Fibroblast of skin of back (primary cell): Measurements from ENCODE around the gene ARHGAP28.

Experiments used
- DNase-seq: peaks from one replicate; pipeline ENCODE4 v3.0.0-alpha.2; 2013

ARHGAP28 gene

DNA sequence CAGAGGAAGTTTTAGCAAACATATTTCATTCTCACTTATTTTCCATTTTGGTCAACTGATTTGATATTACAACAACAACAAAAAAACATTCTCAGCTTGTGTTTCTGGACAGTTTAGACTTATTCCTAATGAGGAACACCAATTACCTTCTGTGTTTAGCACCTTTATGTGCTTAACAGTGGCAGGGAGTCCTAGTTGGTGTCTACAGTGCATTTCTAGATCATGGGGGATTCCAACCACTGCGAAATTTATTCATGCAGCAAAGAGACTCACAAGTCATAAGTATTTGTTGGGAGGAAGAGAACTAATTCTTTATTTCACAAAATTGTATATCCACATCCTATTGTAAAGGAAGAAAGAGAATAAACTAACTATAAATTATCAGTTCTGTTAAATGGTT lies 4.2 kb downstream of the ARHGAP28 start:
- no peak for DNase-seq

- peak; percentile 65 for DNase-seq
Measured at GRCh38 chr18:6734726-6735430, 5.4 kb downstream of the ARHGAP28 start.

DNA sequence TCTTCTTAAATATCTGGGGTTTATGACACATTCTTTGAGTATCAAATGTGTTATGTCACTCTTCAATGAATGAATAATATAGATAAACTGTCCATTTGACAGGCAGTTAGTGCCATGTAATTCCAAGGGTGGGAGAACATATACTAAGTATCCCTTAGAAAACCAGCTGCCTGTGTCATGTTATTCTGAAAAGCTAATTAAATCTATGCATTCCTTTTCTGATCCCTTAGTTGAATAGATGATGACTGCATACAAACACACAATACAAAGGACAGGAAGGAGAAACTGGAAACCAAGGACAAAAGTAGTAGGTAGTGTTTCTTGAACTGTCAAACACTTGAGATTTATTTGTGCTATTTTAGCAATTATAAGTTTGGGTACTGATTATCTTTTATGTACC lies 8.3 kb downstream of the ARHGAP28 start:
- DNase-seq: peak; percentile 58

GRCh38 chr18:6738622-6739021 lies 9.1 kb downstream of the ARHGAP28 start:
- DNase-seq: no peak

DNA sequence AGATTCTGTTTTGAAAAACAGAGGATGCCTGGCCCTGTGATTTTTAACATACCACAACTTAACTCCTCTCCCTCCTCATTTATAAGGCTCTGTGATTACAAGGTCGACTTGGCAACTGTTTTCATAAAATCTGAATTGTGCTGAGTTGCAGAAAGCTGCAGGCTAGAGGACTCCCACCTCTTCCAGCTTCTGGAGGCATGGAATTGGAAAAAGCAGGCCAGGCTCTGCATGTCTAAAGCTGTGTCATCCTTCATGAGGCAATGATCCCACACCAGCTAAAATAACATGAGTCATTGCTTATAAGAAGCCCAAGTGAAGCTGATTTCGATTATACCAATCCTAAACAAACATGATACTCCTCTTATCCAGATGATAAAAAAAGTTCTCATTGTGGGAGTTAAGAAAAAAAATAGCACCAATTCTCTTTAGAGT lies 11.7 kb downstream of the ARHGAP28 start:
- peak; percentile 99 for DNase-seq

DNA sequence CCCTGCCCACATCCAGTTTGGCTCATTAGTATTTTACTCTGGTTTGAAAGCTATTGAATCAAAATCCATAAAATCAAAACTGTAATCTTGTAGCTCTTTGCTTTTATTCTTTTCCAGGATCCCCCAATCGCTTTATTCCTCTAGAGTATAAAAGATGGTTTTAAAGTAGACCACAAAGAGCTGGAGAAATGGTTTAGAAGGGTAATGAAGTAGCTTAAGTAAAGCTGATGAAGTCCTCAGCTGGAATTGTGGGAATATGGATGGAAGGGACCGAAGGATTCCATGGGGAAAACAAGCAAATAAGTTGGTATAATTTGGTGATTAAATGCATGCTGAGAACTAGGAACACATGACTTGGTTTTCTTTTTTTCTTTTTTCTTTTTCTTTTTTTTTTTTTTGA lies 12.3 kb downstream of the ARHGAP28 start:
- DNase-seq: peak; percentile 25

DNA sequence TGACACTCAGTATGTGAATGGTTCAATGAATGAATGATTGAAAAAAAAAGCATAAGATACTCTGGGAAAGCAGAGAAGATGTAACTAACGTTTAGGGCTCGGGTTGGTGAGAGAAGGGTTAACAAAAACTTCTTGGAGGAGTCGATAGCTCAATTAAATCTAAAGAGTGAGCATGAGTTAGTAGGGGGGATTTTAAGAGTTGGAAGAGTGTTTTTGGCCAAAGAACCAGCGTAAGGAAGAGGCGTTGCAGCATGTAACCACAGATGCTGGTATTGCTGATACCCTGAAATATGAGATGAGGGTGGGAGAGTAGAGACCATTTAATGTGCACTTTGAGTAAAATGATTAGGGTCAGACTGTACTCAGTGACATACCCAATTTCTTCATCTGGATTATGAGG lies 14.5 kb downstream of the ARHGAP28 start:
- DNase-seq: no peak

DNA sequence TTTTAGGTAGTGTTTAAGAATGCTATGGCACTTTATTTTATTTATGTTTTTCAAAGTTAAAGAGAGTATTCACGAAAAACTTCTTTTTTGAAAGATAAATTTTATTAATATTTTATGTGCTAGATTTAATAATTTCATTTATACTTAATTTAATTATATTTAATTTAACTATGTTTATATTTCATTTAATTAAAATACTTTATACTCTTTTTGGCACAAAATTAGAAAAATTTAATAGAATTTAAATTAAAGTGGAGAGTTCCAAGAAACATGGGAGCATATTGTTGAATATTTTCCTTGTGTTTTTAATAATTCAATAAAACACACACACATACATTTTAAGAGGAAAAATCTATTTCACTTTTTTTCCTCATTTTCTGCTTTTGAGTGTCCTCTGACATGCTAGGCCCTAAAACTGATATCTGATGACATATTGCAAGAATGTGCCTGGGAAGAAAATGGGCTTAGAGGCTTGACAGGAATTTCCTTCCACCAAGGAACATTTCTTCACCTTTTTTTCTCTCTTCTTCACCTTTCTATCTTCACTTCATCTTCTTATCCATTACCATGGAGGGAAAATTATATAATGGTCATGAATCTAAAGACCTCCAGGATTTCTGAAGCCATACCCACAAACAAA lies 15.4 kb downstream of the ARHGAP28 start:
- peak; percentile 67 for DNase-seq

- DNase-seq: no peak
Measured at GRCh38 chr18:6745504-6746031, 16.1 kb downstream of the ARHGAP28 start.

- DNase-seq: peak; percentile 78
Measured at GRCh38 chr18:6746386-6746960, 17.0 kb downstream of the ARHGAP28 start.

DNA sequence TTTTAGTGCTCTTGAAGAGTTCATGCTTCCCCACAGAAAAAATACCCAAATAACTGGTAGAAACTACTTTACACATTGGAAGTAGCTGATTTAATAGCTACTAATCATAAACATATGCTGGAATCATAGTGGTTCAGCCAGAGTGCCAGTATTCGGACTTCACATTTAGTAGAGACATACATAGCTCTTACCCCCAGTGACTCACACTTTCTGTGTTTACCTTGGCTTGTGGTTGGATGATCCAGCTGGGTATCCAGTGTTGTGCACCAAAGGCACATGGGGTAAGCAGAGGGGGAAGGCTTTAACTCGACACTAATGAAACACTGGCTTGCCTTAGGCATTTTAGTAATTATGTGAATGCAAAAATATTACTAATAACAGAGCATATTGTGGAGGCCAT lies 18.1 kb downstream of the ARHGAP28 start:
- DNase-seq: peak; percentile 99

DNA sequence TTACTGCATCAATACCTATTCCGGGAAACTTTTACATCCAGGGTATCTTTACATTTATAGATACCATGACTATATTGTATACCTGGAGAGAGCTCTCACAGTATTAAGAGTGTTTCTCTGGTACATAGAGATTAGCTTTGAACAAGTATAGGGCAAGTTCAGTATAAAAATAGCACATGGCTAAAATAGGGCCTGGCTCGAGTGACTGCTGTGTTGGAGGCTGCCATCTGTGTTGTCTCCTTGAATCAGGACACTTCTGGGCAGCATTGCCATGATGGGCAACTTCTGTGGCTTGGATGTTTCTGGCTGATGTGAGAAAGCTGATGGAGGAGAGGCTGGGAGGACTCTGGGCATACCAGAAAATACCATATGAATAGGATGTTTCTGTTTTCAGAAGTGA lies 18.7 kb downstream of the ARHGAP28 start:
- DNase-seq: no peak

DNA sequence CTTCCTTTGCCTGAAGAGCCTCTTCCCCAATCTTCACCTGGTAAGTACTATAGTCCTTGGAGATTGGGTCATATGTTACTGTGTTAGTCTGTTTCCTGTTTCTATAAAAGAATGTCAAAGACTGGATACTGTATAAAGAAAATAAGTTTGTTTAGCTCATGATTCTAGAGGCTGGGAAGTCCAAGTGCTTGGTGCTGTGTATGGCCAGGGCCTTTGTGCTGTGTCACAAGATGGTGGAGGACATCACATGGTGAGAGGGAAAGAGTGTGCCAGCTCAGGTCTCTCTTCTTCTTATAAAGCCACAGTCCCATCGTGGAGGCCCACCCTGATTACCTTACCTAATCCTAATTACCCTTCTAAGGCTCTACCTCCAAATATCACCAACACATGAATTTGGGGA lies 20.9 kb downstream of the ARHGAP28 start:
- no peak for DNase-seq

- no peak for DNase-seq
Measured at GRCh38 chr18:6751222-6751621, 21.7 kb downstream of the ARHGAP28 start.

- peak; percentile 91 for DNase-seq
Measured at GRCh38 chr18:6752202-6752860, 22.8 kb downstream of the ARHGAP28 start.

DNA sequence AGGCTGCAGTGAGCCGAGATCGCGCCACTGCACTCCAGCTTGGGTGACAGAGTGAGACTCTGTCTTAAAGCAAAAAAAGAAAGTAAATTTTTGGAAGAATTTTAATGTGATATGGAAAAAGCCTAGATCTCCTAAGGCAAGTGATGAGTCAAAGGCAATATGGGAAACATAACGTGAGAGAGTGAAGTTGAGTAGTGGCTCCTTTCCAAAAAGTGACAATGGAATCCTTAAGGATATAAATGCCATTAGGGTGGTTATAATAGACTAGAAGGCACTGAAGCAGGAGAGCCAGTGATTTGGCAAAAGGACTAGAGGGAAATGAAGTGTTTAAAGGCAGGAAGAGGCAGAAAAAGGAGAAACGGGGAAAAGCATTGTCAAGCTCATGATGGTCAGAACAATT lies 25.6 kb downstream of the ARHGAP28 start:
- peak; percentile 91 for DNase-seq

- DNase-seq: peak; percentile 90
Measured at GRCh38 chr18:6757931-6758330, 28.4 kb downstream of the ARHGAP28 start.

GRCh38 chr18:6759579-6759978 lies 30.1 kb downstream of the ARHGAP28 start:
- no peak for DNase-seq

- DNase-seq: no peak
Measured at GRCh38 chr18:6763524-6763923, 34.0 kb downstream of the ARHGAP28 start.

- DNase-seq: no peak
Measured at GRCh38 chr18:6764382-6764781, 34.9 kb downstream of the ARHGAP28 start.

DNA sequence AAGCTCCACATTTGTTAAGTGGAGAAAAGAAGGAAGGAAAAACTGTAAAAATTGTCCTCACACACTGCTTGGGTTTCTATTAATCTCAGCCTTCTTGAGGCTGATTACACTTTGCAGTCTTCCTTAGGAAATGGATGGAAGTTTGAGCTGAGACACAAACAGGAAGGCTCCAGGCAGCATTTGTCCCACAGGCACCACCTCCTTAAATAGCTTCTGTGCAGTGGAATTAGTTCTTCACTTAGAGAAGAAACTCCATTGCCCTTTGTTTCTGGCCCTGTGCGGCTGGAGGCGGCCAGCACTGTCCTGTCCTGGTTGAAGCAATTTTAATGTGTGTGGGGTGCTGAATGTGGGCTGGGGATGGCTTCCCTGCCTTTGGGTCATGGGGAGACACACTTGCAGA lies 44.3 kb downstream of the ARHGAP28 start:
- no peak for DNase-seq

- no peak for DNase-seq
Measured at GRCh38 chr18:6775237-6775636, 45.7 kb downstream of the ARHGAP28 start.

DNA sequence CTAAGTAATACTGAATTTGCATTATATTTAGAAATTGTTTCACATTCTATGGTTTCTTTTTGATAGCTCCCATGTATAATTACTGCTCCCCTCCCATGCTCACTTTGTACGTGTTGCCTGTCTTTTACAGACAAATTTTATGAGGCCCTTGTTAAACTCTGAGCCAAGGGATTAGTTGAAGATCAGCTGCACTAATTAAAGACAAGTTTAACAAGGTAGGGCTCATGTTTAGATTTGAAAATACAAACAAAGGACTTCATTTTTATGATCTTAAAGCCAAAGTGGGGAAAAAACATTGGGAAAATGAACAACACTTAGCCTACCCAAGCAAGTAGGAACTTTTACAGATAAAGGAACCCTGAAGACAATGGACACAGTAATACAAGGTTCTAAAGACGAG lies 46.2 kb downstream of the ARHGAP28 start:
- DNase-seq: no peak
